NCI-H187 (cell line): ENCODE measurements around the gene PLXNA4.
A peak's percentile ranks its signal among the peaks of the same experiment; 100 is the strongest.
"Not testable (repeated sequence)": the region's sequence is repeated elsewhere in the genome, so short reads cannot be mapped to it uniquely, and the experiment has no call there.

Experiments used
- DNase-seq, 2 experiments: peaks; one replicate each; lab custom pipeline; 2025; lab: John Stamatoyannopoulos, UW

The PLXNA4 gene

DNA sequence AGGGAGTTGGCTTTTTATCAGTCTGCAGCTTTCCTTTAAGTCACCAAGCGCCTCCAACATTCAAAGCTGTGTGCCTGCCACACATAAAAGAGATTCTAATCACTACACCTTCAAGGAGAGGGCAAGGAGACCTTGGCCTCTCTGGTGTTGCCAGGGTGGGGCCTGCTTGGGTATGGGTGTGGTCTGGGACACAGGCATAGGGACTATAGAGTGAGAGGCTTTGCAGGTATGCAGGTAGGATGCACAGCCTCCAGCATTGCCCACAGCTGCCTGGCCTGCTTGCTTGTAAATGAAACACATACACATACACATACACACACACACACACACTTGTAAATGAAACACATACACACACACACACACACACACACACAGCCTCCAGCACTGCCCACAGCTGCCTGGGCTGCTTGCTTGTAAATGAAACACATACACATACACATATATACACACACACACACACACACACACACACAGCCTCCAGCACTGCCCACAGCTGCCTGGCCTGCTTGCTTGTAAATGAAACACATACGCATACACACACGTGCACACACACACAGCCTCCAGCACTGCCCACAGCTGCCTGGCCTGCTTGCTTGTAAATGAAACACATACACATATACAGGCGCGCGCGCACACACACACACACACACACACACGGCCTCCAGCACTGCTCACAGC is 397.7 kb downstream of the PLXNA4 start:
- DNase-seq, result not testable (repeated sequence)

DNA sequence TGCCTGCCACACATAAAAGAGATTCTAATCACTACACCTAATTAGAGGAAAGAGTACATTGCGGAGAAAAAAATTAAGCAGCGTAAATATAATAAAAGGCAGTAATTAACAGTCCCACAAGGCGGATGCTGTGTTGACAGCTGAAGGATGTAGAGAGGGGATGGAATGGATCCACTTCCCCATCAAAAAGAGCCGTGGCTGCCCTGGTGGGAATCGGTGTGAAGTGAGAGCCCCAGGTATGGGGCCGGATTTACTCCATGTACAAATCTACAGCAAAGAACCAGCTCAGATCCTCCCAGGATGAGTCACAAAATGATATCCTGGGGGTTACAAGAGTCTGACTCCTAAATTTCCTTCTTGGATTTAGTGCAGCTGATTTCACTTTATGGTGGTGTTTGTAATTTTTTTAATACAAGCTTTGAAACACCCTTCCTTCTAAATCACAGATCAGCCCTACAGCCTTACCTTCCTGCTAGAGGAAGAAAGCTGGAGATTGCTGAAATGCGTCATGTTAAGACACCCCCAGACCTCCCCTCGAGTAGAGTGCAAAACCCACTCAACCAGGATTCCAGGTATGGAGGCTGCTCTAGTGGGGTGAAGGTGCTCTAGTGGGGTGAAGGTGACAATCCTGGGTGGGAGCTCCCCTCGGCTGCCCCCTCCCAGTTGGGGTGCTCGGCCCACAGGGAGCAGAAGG is 398.4 kb downstream of the PLXNA4 start:
- no peak for DNase-seq

DNA sequence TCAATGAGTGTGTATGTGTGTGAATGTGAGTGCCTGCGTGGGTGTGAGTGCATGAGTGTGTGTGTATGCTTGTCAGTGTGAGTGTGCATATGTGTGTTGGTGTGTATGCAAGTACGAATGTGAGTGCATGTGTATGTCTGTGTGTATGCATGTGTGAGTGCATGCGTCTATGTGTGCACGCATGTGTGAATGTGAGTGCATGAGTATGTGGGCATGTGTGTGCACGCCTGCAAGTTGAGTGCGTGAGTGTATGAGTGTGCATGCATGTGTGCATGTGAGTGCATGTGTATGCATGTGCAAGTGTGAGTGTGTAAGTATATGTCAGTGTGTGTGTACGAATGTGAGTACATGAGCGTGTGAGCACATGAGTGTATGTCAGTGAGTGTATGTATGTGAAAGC is 399.6 kb downstream of the PLXNA4 start:
- no peak for DNase-seq

DNA sequence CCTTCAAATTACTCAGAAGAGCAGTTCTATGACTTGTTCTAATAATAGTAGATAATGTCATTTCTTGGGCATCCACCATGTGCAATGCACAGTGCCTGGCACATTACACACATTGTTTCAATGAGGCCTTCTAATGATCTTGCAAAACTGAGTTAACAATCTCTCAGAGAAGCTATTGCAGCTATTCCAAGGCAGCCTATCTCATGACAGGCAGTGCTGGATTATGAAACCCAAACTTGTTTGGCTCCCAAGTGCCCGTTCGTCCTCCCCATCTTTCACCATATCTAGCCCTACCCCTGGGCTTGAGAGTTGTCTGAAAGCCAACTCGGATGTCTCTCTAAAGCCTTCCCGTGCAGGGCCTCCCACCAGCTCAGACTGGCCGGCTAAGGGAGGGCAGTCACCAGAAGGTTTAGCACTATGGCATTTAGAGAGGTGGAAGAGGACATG is 405.1 kb downstream of the PLXNA4 start:
- no peak for DNase-seq

DNA sequence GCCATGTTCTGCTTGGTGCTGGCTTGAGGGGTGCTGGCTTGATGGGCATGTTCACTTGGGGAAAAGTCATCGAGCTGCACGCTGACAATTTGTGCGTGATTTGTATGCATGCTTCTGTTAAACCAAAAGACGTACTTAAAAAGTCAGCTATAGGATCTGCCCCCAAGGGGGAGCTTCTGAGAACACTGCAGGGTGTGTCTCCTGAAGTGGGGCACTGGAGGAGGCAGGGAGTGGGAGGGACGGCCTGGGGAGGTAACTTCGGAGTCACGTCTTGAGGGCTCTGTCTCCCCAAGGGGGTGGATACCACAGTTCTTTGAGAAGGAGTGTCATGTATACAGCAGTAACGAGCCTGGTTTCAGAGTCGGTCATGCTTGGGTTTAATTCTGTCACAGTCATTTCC is 406.5 kb downstream of the PLXNA4 start:
- peak in 1 of 2 experiments; percentile 34 for DNase-seq

DNA sequence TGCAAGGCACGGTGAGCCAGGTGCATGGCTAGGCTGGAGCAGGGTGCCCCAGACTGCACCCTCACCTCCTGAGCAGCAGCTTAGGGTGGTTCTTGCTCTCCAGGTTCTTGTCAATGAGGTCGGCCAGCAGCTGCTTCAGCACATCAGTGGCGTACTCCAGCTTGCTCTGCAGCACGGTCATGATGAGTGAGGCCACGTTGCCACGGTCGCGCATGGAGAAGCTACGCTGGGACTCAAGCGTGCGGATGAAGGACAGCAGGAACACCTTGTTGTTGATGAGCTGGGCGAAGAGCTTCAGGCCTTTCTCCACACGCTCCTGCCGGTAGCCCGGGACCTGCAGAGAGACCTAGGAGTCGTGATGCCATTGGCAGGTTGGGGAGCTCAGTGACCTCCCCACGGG is 408.0 kb downstream of the PLXNA4 start:
- no peak for DNase-seq

DNA sequence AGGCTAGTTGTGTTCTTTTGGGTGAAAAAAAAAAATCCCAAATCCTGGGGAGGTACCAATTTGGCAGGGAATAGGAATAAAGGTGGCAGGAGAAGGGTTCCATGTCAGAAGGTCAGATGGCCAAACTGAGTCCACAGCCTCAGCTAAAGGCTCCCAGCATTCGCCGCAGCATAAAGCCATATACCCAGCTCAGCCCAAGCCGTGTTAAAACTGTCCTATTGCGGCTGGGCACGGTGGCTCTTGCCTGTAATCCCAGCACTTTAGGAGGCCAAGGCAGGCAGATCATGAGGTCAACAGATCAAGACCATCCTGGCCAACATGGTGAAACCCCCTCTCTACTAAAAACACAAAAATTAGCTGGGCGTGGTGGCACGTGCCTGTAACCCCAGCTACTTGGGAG is 410.6 kb downstream of the PLXNA4 start:
- DNase-seq, result not testable (repeated sequence)

DNA sequence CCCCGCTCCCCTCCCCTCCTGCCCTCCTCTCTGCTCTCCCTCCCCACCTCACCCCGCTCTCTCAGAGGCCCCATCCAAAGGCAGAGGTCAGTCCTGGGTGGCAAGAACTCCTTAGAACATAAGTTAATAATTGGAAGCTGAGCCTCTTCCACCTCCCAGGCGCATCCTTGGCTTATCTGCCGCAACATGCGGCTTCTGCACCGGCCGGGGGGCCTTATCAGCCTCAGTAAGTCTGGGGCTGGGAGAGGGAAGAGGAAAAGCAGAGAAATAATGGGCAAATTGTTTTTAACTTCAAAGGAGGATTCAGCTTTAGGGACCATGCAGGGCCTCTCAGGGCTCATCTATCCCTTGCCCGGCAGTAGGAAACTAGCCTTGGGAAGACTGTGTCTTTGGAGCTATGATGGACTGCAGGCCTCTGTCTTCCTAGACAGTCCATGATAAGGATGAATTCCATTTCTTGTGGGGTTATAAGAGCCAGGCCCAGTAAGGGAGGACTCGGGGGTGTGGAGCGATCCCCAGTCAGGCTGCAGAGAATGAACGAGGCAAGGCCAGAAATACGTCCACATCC is 411.6 kb downstream of the PLXNA4 start:
- no peak for DNase-seq

DNA sequence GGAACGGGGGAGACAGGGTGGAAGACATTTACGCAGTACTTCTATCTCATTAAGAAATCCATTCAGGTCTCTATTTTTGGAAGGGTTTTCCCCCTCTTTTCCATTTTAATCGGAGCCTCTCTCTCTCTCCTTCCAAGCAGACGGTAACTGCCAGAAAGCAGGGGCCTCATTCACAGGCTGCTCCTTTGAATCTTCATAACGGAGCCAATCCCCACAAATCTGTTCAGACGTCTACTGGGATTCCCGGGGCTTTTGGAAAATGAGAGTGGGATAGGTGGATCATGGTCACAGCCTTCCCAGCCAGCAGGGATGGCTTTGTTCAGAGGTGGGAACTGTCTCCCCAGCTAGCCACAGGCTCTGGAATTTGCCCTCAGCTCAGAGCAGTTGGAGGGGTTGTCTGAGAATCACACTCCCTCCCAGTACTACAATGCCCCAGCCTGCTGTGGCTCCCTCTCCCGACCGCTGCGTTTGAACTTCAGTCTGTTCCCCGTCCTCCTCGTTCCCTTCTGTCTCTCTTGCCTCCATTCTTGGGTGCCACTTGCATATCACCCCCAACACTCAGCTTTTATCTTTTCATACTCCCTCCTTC is 413.6 kb downstream of the PLXNA4 start:
- DNase-seq, result no peak

DNA sequence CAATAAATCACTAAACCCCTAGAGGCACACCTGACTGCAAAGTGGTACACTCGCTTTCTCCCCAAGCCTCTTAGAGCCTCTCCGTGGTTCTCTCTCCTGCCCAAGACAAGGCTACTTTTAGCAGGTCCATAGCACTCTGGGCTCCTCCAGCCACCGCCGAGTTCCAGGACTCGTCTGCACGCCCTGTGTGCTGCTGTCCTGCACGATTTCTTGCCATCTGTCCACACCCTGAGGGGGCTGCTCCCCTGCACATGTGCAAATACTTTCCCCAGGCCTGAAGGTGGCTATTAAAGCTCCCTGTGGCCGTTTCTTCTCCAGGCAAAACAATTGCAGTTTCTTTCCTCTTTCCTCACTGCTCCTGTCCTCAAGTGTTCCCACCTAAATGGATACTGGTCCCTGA is 414.3 kb downstream of the PLXNA4 start:
- DNase-seq, result no peak

DNA sequence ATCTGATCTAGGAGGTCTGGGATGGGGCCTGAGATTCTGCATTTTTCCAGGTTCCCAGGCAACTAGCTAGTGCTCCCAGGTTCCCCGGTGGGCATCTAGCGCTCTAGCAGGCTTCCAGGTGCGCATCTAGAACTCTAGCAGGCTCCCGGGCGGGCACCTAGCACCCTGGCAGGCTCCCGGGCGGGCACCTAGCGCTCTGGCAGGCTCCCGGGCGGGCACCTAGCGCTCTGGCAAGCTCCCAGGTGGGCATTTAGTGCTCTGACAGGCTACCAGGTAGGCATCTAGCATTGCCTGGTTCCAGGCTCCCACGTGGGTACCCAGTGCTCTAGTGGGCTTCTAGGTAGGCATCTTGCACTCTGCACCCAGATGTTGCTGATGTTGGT is 414.7 kb downstream of the PLXNA4 start:
- DNase-seq, result no peak

DNA sequence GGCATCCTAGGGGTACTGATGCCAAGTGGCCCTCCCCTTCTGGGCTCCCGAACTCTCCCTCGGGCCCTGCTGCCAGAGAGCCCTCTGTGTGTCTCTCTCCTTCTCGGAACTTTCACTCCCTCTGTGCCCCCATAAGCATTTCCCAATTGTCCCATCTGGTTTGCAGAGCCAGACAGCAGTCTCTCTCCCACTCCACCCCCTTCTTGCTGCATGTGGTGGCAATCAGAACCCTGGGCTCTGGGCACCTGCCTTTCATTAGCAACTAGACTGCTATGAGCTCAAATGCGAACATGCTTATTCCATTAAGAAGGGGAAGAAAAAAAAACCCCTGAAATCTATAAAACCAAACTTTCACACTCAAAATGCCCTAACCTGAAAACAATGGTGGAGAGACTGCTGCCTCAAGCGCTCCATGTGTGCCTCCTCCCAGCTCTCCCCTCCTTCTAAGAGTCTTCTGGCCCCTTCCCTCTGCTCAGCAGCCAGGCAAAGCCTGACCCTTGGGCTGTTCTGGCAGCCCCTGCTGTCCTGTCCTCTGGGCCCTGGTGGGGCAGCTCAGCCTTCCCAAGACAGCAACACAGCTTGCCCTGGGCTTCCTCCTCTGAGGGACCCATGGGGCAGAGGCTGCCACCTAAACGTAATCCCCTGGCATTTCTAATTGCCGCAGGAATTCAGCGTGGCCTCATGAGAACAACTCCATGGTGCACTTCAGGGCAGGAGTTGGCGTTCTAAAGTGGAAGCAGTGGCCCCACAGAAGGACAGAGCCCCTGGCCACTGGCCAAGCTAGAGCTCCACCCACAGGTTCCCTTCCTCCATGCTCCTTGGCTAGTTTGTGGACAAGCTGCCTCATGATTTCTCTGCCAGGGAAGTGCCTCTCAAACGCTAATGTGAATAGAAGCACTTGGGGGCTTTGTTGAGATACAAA is 415.4 kb downstream of the PLXNA4 start:
- DNase-seq, result no peak

DNA sequence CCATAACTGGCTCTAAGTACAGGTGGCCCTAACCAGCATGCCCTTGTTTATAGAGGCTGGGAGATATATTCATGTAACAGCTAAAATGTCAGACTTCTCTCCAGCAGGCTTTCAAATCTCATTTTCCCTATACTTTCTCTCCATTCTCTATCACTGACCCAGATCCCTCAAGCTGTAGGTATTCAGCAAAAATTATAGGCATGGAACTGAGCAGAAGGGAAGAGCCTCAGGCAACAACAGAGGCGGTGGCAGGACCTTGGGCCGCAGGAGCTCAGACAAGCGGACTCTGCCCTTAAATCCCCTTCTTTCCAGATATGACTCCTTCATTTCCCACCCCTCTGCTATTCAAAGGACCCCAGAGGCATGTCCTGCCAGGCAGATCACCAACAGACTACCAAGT is 417.4 kb downstream of the PLXNA4 start:
- no peak for DNase-seq

DNA sequence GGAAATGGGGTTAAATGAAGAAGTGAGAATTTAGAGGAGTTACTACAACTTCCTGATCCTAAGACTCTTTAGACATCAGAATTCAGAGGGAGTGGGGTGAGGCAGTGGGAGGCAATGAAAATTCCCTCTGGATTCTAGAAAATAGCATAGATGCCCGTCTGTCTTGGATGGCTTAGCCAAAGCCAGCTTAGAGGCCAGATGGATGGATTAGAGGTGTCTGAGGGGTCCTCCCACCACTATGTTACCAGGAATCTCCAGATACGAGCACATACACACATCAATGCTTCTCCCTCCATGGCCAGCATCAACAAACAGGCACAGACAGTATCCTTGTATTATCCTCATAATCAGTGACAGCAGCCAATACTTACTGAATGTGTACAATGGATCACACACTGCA is 418.1 kb downstream of the PLXNA4 start:
- no peak for DNase-seq

DNA sequence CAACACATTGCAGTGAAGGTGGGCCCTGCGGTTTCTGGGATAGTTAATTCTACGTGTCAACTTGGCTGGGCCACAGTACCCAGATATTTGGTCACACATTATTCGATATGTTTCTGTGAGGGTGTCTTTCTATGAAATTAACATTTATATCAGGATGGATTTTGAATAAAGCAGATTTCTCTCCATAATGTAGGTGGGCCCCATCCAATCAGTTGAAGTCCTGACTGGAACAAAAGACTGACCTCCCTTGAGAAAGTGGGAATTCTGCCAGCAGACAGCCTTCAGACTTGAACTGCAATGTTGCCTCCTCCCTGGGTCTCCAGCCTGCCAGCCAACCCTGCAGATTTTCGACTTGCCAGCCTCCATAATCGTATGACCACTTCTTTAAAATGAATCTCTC is 420.6 kb downstream of the PLXNA4 start:
- no peak for DNase-seq

DNA sequence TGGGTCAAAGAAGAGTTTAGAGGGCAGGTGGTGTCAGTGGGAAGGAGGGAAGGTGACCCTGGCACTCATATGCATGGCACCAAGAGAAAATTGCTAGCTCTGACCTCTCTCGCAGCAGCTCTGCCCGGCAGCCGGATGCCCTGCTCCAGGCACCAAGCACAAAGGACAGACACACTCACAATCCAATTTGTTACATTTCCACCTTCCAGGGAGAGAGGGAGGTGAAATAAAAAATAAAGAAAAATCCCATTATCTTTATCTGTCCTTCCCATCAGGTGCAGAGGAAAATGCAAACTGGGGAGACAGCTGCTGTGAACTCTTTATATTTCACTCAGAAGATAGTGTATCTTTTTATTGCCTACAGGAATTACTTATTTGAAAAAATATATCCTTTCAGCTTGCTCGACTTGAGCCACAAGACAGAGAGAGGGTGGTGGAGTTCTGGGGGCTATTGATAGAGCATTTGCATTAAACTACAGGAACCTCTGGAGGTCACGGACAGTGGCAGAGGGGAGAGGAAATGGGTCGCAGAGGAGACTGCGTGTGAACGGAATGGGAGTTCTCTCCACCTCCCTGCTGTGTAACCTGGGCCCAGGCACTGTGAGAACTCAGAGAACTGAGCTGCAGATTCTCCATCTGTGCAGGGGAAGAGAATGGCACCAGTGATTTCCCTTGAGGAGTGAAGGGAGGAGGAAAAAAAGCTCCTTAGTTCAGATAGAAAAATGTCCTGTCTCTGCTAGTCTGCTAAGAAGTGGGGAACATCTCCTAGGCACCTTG is 421.4 kb downstream of the PLXNA4 start:
- DNase-seq, result no peak

DNA sequence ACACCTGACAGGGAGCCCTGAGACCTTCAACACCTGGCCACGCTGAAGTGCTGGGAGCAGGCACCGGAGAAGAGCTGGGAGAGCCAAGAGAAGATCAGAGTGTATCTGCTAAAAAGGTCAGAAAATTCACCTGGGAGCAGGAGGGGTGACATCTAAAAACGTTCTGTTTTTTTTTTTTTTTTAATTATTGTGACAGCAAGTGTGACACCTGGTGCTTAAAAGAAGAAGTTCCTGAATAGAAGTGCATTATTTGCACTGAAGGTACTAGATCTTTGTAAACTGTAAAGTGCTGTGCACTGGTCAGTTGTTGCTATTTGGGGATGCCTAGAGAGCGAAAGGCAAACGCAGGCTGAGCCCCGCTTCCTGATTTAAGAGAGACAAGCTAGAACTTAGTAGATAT is 422.0 kb downstream of the PLXNA4 start:
- DNase-seq, result no peak

DNA sequence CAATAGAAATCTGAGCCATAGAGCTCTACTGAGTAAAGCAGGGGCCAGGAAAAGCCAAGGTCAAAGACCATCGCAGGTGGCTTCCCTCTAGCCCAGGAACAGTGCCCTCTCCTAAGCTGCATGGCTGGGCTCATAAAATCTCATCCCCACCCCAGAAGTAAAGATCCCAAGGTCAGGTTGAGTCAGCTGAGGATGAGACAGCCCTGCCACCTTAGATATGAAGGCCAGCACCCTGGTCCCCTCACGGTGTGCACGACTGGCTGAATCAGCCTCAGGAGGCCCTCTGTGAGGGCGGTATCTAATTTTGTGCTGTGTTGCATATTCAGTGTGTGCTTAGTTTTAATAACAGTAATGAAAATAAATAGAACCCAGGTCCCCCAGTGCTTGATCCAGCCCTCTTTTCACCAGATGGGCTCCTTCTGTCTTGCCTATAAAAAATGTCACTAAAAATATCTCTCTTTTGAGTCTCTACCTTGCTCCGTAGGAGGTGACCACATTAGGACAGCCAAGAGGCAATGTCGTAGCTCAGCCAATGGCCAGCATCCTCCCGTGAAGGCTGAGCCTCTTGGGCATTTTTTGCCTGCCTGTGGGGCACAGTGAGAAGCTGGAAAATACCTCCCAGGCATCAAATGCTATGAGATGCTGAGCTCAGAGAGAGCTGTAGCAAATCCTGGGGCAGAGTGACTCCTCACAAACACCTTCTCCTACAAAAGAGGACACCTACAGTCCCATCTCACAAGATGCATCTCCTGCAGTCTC is 424.0 kb downstream of the PLXNA4 start:
- no peak for DNase-seq

DNA sequence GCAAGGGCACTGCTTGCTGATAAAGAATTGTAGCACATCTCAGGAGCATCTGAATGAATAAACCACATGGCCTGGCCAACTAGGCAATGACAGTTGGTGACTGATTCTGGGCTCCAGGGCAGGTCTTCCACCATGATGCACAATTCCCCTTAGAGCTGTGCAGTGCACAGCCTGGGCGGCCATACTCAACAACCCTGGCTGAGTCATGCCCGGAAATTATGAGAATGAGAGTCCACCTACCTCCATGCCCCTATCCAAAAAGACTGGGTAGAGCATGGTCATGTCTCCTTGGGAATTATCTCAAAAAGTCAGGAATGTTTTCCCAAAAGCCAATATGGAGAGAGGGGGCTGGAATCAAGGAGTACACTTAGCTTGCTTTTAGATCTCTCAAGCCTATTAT is 425.6 kb downstream of the PLXNA4 start:
- DNase-seq, result no peak
